ENCODE measurements around the gene PAGE3. TPM values are rescaled to one million over a fixed set of nuclear protein-coding genes. Genes with fewer than 3 reads are reported as not detected.

The PAGE3 gene
- total RNA-seq, 1 donor, result not detected

DNA sequence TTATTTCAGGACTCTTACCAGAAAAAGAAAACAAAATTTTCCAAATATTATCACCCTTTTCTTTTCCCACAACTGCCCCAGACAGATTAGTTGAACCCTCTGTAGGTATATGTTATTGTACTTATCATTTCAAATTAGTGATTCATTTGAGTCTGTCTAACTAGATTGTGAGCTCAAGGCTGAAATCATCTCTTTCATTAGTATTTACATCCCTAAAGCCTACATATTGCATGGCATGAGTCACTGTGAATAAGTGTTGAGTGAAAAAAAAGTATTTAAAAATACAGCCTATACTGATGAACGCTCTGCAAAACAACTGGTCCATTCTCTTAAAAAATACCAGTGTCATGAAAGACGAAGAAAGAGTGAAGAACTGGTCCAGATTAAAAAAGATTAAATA lies 3.9 kb downstream of the PAGE3 start:
- Histone ChIP-seq H4K20me1 (ENCODE audit: insufficient read depth, low read length) (no peaks in the 10 kb centered on the region), H3K36me3 (ENCODE audit: insufficient read depth, low read length) (no peaks in the 10 kb centered on the region), H3K27ac (ENCODE audit: low read depth, low read length) (no peak overlapping the region), H2AFZ (ENCODE audit: low read length) (no peak overlapping the region), H3K27me3 (ENCODE audit: insufficient read depth, low read length) (no peaks in the 10 kb centered on the region), H3K4me2 (ENCODE audit: insufficient read depth, low read length) (no peak overlapping the region), H3K4me3 (ENCODE audit: insufficient read depth, low read length) (no peak overlapping the region), H3K9me3 (ENCODE audit: low read depth, low read length) (no peaks in the 10 kb centered on the region), H3K4me1 (ENCODE audit: insufficient read depth, low read length) (no peaks in the 10 kb centered on the region), H3K79me2 (ENCODE audit: insufficient read depth, low read length) (no peaks in the 10 kb centered on the region)
- TF ChIP-seq, protein P1, sequence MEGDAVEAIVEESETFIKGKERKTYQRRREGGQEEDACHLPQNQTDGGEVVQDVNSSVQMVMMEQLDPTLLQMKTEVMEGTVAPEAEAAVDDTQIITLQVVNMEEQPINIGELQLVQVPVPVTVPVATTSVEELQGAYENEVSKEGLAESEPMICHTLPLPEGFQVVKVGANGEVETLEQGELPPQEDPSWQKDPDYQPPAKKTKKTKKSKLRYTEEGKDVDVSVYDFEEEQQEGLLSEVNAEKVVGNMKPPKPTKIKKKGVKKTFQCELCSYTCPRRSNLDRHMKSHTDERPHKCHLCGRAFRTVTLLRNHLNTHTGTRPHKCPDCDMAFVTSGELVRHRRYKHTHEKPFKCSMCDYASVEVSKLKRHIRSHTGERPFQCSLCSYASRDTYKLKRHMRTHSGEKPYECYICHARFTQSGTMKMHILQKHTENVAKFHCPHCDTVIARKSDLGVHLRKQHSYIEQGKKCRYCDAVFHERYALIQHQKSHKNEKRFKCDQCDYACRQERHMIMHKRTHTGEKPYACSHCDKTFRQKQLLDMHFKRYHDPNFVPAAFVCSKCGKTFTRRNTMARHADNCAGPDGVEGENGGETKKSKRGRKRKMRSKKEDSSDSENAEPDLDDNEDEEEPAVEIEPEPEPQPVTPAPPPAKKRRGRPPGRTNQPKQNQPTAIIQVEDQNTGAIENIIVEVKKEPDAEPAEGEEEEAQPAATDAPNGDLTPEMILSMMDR (IDR thresholded peaks at IDR 0.05; ENCODE audit: extremely low read depth, low read depth, low read length), result no peak
- DNase-seq (ENCODE audit: insufficient read length, low spot score, missing footprints), result no peak

- Histone ChIP-seq H3K4me3 (ENCODE audit: insufficient read depth, low read length) (no peak overlapping the region), H3K36me3 (ENCODE audit: insufficient read depth, low read length) (no peaks in the 10 kb centered on the region), H3K4me1 (ENCODE audit: insufficient read depth, low read length) (no peaks in the 10 kb centered on the region), H2AFZ (ENCODE audit: low read length) (no peak overlapping the region), H3K79me2 (ENCODE audit: insufficient read depth, low read length) (no peaks in the 10 kb centered on the region), H3K27ac (ENCODE audit: low read depth, low read length) (no peak overlapping the region), H3K4me2 (ENCODE audit: insufficient read depth, low read length) (no peak overlapping the region), H4K20me1 (ENCODE audit: insufficient read depth, low read length) (no peaks in the 10 kb centered on the region), H3K9me3 (ENCODE audit: low read depth, low read length) (no peaks in the 10 kb centered on the region), H3K27me3 (ENCODE audit: insufficient read depth, low read length) (no peaks in the 10 kb centered on the region)
- TF ChIP-seq, protein P1 (IDR thresholded peaks at IDR 0.05; ENCODE audit: extremely low read depth, low read depth, low read length), result no peak
- DNase-seq (ENCODE audit: insufficient read length, low spot score, missing footprints), result no peak
Measured at GRCh38 chrX:55253528-55253927, 11.2 kb downstream of the PAGE3 start.

GRCh38 chrX:55240788-55241340 lies 23.9 kb downstream of the PAGE3 start:
- TF ChIP-seq, protein P1 (IDR thresholded peaks at IDR 0.05; ENCODE audit: extremely low read depth, low read depth, low read length), result no peak
- DNase-seq (ENCODE audit: insufficient read length, low spot score, missing footprints), result no peak
- H3K9me3 ChIP-seq (ENCODE audit: low read depth, low read length), result no peaks in the 10 kb centered on the region
- no peaks in the 10 kb centered on the region for H3K27me3 ChIP-seq (ENCODE audit: insufficient read depth, low read length)
- H3K4me1 ChIP-seq (ENCODE audit: insufficient read depth, low read length), result no peaks in the 10 kb centered on the region
- H3K27ac ChIP-seq (ENCODE audit: low read depth, low read length), result no peak overlapping the region
- no peaks in the 10 kb centered on the region for H4K20me1 ChIP-seq (ENCODE audit: insufficient read depth, low read length)
- no peak overlapping the region for H3K4me3 ChIP-seq (ENCODE audit: insufficient read depth, low read length)
- H2AFZ ChIP-seq (ENCODE audit: low read length), result no peak overlapping the region
- H3K79me2 ChIP-seq (ENCODE audit: insufficient read depth, low read length), result no peaks in the 10 kb centered on the region
- H3K4me2 ChIP-seq (ENCODE audit: insufficient read depth, low read length), result no peak overlapping the region
- no peaks in the 10 kb centered on the region for H3K36me3 ChIP-seq (ENCODE audit: insufficient read depth, low read length)

DNA sequence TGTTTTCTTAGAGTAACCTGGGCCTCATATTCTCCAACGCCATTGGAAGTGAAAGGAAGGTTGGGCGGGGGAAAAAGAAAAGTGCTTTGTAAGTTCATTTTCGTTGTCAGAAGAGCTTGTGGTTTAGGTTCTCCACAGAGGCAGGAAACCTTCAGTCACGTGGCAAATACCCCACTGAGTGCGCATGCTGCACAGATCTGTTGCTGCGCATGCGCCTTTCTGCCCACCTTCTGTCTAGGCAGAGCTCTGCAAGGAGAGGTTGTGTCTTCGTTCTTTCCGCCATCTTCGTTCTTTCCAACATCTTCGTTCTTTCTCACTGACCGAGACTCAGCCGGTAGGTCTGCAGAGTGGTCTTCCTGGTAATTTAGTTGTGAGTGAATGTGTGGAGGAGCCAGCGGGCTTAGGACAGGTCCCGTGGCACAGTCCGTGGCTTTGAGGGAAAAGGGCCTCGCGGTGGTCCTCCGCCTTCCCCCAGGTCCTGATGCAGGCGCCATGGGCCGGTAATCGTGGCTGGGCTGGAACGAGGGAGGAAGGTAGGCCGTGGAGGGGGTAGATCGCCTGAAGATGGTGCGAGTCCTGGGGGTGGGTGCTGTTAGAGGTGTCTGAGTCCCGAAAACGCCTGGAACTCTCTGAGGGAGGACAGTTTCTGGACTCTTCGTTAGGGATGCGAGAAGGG lies 44.5 kb downstream of the PAGE3 start, which contains the start of gene PAGE5:
Gene PAGE5, plus strand, starts transcription at position 228 of the 676 bp plus-strand sequence. CDS start 1,037 bp downstream, outside the sequence.
- no peak for DNase-seq (ENCODE audit: insufficient read length, low spot score, missing footprints)
- Histone ChIP-seq H4K20me1 (ENCODE audit: insufficient read depth, low read length) (no peaks in the 10 kb centered on the region), H2AFZ (ENCODE audit: low read length) (no peak within 1 kb of the TSS), H3K4me1 (ENCODE audit: insufficient read depth, low read length) (no peaks in the 10 kb centered on the region), H3K4me3 (ENCODE audit: insufficient read depth, low read length) (no peak within 1 kb of the TSS), H3K27ac (ENCODE audit: low read depth, low read length) (no peak within 1 kb of the TSS), H3K27me3 (ENCODE audit: insufficient read depth, low read length) (no peaks in the 10 kb centered on the region), H3K79me2 (ENCODE audit: insufficient read depth, low read length) (no peaks in the 10 kb centered on the region), H3K36me3 (ENCODE audit: insufficient read depth, low read length) (no peaks in the 10 kb centered on the region), H3K4me2 (ENCODE audit: insufficient read depth, low read length) (no peak within 1 kb of the TSS), H3K9me3 (ENCODE audit: low read depth, low read length) (no peaks in the 10 kb centered on the region)
- TF ChIP-seq, protein P1 (IDR thresholded peaks at IDR 0.05; ENCODE audit: extremely low read depth, low read depth, low read length), result no peak

Measured in osteoblast (primary cell).